ENCODE results near the gene ACHE. TPM values are rescaled to one million over a fixed set of nuclear protein-coding genes. Genes with fewer than 3 reads are reported as not detected.

Gene ACHE
- total and polyA plus RNA-seq, 2 of the 13 experiments (the other 11 are each of a cell fraction or from before 2014, with no cell fraction given): 0.18 to 0.40 TPM

GRCh38 chr7:100874577-100875355 is 20.9 kb downstream of the ACHE start, which contains the start of gene SRRT (continued):
- TF ChIP-seq, protein P1, sequence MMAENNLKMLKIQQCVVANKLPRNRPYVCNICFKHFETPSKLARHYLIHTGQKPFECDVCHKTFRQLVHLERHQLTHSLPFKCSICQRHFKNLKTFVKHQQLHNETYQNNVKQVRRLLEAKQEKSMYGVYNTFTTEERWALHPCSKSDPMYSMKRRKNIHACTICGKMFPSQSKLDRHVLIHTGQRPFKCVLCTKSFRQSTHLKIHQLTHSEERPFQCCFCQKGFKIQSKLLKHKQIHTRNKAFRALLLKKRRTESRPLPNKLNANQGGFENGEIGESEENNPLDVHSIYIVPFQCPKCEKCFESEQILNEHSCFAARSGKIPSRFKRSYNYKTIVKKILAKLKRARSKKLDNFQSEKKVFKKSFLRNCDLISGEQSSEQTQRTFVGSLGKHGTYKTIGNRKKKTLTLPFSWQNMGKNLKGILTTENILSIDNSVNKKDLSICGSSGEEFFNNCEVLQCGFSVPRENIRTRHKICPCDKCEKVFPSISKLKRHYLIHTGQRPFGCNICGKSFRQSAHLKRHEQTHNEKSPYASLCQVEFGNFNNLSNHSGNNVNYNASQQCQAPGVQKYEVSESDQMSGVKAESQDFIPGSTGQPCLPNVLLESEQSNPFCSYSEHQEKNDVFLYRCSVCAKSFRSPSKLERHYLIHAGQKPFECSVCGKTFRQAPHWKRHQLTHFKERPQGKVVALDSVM (CRISPR knock-in tag; IDR thresholded peaks at IDR 0.05): peak; percentile 13; the same call in 1 of the 2 replicates
- TF ChIP-seq ELF1 (CRISPR knock-in tag; IDR thresholded peaks at IDR 0.05): peak; percentile 92
- peak; percentile 82 for TF ChIP-seq PHF8 (CRISPR knock-in tag; IDR thresholded peaks at IDR 0.05)
- peak; percentile 76 for TF ChIP-seq HDAC1 (CRISPR knock-in tag; IDR thresholded peaks at IDR 0.05)
- TF ChIP-seq, protein P2, sequence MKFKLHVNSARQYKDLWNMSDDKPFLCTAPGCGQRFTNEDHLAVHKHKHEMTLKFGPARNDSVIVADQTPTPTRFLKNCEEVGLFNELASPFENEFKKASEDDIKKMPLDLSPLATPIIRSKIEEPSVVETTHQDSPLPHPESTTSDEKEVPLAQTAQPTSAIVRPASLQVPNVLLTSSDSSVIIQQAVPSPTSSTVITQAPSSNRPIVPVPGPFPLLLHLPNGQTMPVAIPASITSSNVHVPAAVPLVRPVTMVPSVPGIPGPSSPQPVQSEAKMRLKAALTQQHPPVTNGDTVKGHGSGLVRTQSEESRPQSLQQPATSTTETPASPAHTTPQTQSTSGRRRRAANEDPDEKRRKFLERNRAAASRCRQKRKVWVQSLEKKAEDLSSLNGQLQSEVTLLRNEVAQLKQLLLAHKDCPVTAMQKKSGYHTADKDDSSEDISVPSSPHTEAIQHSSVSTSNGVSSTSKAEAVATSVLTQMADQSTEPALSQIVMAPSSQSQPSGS (CRISPR knock-in tag; IDR thresholded peaks at IDR 0.05): peak; percentile 64; the same call in 1 of the 2 replicates
- no peak for TF ChIP-seq SMARCE1 (IDR thresholded peaks at IDR 0.05; ENCODE audit: borderline replicate concordance)
- TF ChIP-seq, protein P3, sequence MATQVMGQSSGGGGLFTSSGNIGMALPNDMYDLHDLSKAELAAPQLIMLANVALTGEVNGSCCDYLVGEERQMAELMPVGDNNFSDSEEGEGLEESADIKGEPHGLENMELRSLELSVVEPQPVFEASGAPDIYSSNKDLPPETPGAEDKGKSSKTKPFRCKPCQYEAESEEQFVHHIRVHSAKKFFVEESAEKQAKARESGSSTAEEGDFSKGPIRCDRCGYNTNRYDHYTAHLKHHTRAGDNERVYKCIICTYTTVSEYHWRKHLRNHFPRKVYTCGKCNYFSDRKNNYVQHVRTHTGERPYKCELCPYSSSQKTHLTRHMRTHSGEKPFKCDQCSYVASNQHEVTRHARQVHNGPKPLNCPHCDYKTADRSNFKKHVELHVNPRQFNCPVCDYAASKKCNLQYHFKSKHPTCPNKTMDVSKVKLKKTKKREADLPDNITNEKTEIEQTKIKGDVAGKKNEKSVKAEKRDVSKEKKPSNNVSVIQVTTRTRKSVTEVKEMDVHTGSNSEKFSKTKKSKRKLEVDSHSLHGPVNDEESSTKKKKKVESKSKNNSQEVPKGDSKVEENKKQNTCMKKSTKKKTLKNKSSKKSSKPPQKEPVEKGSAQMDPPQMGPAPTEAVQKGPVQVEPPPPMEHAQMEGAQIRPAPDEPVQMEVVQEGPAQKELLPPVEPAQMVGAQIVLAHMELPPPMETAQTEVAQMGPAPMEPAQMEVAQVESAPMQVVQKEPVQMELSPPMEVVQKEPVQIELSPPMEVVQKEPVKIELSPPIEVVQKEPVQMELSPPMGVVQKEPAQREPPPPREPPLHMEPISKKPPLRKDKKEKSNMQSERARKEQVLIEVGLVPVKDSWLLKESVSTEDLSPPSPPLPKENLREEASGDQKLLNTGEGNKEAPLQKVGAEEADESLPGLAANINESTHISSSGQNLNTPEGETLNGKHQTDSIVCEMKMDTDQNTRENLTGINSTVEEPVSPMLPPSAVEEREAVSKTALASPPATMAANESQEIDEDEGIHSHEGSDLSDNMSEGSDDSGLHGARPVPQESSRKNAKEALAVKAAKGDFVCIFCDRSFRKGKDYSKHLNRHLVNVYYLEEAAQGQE (IDR thresholded peaks at IDR 0.05; ENCODE audit: borderline replicate concordance in 1 of 2, low read depth in 1 of 2, low read length in 2 of 2): peak in 1 of 2 experiments; percentile 61; a peak in 2 of 4 replicates
- peak; percentile 45; the same call in 1 of the 2 replicates for TF ChIP-seq ZBTB8A (CRISPR knock-in tag; IDR thresholded peaks at IDR 0.05; ENCODE audit: borderline replicate concordance, low read depth)
- TF ChIP-seq ZNF761 (CRISPR knock-in tag; conservative IDR thresholded peaks at IDR 0.05): peak; percentile 87; the same call in 1 of the 2 replicates
- TF ChIP-seq ZZZ3 (CRISPR knock-in tag; IDR thresholded peaks at IDR 0.05; ENCODE audit: borderline replicate concordance): peak; percentile 99; the same call in 1 of the 2 replicates
- TF ChIP-seq HCFC1 (IDR thresholded peaks at IDR 0.05; ENCODE audit: low read depth, low read length): peak; percentile 57; the same call in 1 of the 2 replicates
- TF ChIP-seq ZFX (CRISPR knock-in tag; IDR thresholded peaks at IDR 0.05; ENCODE audit: low read depth): peak; percentile 98
- TF ChIP-seq PHF21A (CRISPR knock-in tag; IDR thresholded peaks at IDR 0.05): peak; percentile 77; the same call in 1 of the 2 replicates
- peak; percentile 92 for TF ChIP-seq SRSF1 (optimal IDR thresholded peaks at IDR 0.05; ENCODE audit: low read depth, low read length)
- TF ChIP-seq GLI4 (CRISPR knock-in tag; IDR thresholded peaks at IDR 0.05; ENCODE audit: borderline replicate concordance): 0 out of 2 replicates have a peak, but pooled peaks have one; percentile 3
- TF ChIP-seq FOXJ3 (CRISPR knock-in tag; IDR thresholded peaks at IDR 0.05; ENCODE audit: borderline replicate concordance): no peak
- peak; percentile 92 for TF ChIP-seq ZNF678 (CRISPR knock-in tag; IDR thresholded peaks at IDR 0.05)
- peak; percentile 85 for TF ChIP-seq ZBTB7A (CRISPR knock-in tag; IDR thresholded peaks at IDR 0.05)
- no peak for TF ChIP-seq MAFK (conservative IDR thresholded peaks at IDR 0.05 in 1 of 2, IDR thresholded peaks at IDR 0.05 in 1 of 2; ENCODE audit: low read length in 2 of 2)

Data from HepG2 (cell line).